PC-3 (cell line): Measurements from ENCODE around the gene MECR. TPM values are rescaled to one million over a fixed set of nuclear protein-coding genes. Genes with fewer than 3 reads are reported as not detected.

Source experiments
- ATAC-seq: fragments of 200-7000 bp; cut with Tn5 transposase; 2 replicates; pipeline ENCODE4 v1.9.1; 2020; ENCODE audit warnings: mild to moderate bottlenecking, moderate library complexity
- BruUV-seq: library from RNA; stranded (reverse); fragments of 400-500 nt; replicated peaks from 2 replicates; lab custom pipeline; 2021; lab: Mats Ljungman, UMichigan
- CTCF ChIA-PET: fragments of 300-600 bp; sonication (Branson Sonifier 250); formaldehyde crosslinking; loops from one replicate; lab custom pipeline; 2022; ENCODE audit warnings: antibody characterized with exemption; lab: Charles Lee
- POLR2A ChIA-PET: fragments of 300-600 bp; sonication (Branson Sonifier 250); formaldehyde crosslinking; loops from one replicate; lab custom pipeline; 2022; ENCODE audit warnings: antibody characterized with exemption; ENCODE audit not compliant: unreplicated experiment; lab: Charles Lee
- DNase-seq: peaks from one replicate; pipeline ENCODE4 v3.0.0-alpha.2; 2015
- H2AFZ ChIP-seq: fragments of 300-600 bp; sonication (generic); 2 replicates; pipeline ENCODE4 v1.6.0; 2016; ENCODE audit warnings: antibody characterized with exemption, low read length
- H3F3A ChIP-seq: fragments of 300-600 bp; sonication (generic); one replicate; pipeline ENCODE4 v1.6.0; 2017; ENCODE audit warnings: antibody characterized with exemption, low read length, control low read depth, mild to moderate bottlenecking; ENCODE audit not compliant: unreplicated experiment
- H3K27ac ChIP-seq: fragments of 300-600 bp; sonication (generic); 2 replicates; pipeline ENCODE4 v1.5.1; 2016; ENCODE audit warnings: mild to moderate bottlenecking, low read length
- H3K27me3 ChIP-seq: fragments of 300-600 bp; sonication (generic); 2 replicates; pipeline ENCODE4 v1.6.1; 2016; ENCODE audit warnings: low read length, mixed read lengths
- H3K36me3 ChIP-seq: fragments of 300-600 bp; sonication (generic); 2 replicates; pipeline ENCODE4 v1.6.1; 2016; ENCODE audit warnings: low read depth, mixed run types, low read length, mixed read lengths
- H3K4me1 ChIP-seq: fragments of 300-600 bp; sonication (generic); 2 replicates; pipeline ENCODE4 v1.5.1; 2016; ENCODE audit warnings: low read length; ENCODE audit not compliant: insufficient read depth
- H3K4me2 ChIP-seq: fragments of 300-600 bp; sonication (generic); 2 replicates; pipeline ENCODE4 v1.6.0; 2016; ENCODE audit warnings: low read length
- H3K4me3 ChIP-seq: fragments of 300-600 bp; sonication (generic); 2 replicates; pipeline ENCODE4 v1.5.1; 2016; ENCODE audit warnings: mild to moderate bottlenecking, low read length, mixed read lengths
- H3K79me2 ChIP-seq: fragments of 300-600 bp; sonication (generic); 2 replicates; pipeline ENCODE4 v1.6.1; 2017; ENCODE audit warnings: low read length, mixed read lengths
- H3K9ac ChIP-seq: fragments of 300-600 bp; sonication (generic); 2 replicates; pipeline ENCODE4 v1.6.0; 2016; ENCODE audit warnings: mild to moderate bottlenecking, low read length
- H3K9me2 ChIP-seq: fragments of 300-600 bp; sonication (generic); replicated peaks from 2 replicates; pipeline ENCODE4 v1.6.1; 2016; ENCODE audit warnings: mixed run types, low read length, mixed read lengths
- H3K9me3 ChIP-seq: fragments of 300-600 bp; sonication (generic); 2 replicates; pipeline ENCODE4 v1.6.1; 2016; ENCODE audit warnings: low read length, mixed read lengths
- H4K20me1 ChIP-seq: fragments of 300-600 bp; sonication (generic); 2 replicates; pipeline ENCODE4 v1.6.1; 2016; ENCODE audit warnings: low read length, mixed read lengths
- EZH2 ChIP-seq: fragments of 300-600 bp; sonication (generic); IDR thresholded peaks from one replicate; pipeline ENCODE4 v1.6.1; 2017; ENCODE audit warnings: antibody characterized with exemption, mild to moderate bottlenecking, low read length; ENCODE audit not compliant: unreplicated experiment
- EZH2phosphoT487 ChIP-seq: fragments of 300-600 bp; sonication (generic); IDR thresholded peaks from 2 replicates; pipeline ENCODE4 v1.6.1; 2018; ENCODE audit warnings: mild to moderate bottlenecking, antibody characterized with exemption, low read length, borderline replicate concordance
- intact Hi-C: fragments of 100-400 bp; cut with micrococcal nuclease; formaldehyde crosslinking; loops from 2 replicates; pipeline ENCODE4 v1.9.0; 2023
- total RNA-seq: library from RNA; depleted of rRNA; stranded (reverse); fragments of >200 nt; gene quantifications from 2 replicates; pipeline ENCODE4 v1.2.3, GENCODE V29; 2014
- TF ChIP-seq, protein P1 (sequence below): fragments of 300-600 bp; sonication (generic); conservative IDR thresholded peaks from 2 replicates; pipeline ENCODE4 v1.5.1; 2017; ENCODE audit warnings: antibody characterized with exemption, low read depth, mild to moderate bottlenecking, low read length

The MECR gene
- total RNA-seq, 1 experiment from 2014 or later: 30.5 TPM

DNA sequence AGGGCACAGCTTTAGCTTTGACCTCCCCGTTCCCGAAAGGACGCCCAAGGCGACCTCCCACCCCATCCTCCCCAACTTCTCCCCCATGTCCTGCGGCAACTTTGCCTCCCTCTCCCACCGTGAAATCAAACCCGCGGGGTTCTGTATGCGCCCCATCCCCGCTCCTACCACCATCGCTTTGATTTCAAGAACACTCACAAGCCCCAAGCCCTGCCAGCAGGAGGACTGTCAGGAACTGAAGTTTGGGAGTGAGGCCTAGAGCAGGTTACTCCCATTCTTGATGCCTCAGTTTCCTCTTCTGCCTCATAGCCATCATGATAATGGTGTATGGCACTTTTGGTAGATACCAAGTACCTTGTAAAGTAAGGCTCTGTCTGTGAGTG, 7.9 kb upstream of the MECR start:
- POLR2A ChIA-PET: no interaction called here
- H3K9ac ChIP-seq: peak overlapping the region; percentile 70
- no peak overlapping the region for H2AFZ ChIP-seq
- H3K27me3 ChIP-seq: no peaks in the 10 kb centered on the region
- TF ChIP-seq EZH2phosphoT487: no peak
- TF ChIP-seq, protein P1, sequence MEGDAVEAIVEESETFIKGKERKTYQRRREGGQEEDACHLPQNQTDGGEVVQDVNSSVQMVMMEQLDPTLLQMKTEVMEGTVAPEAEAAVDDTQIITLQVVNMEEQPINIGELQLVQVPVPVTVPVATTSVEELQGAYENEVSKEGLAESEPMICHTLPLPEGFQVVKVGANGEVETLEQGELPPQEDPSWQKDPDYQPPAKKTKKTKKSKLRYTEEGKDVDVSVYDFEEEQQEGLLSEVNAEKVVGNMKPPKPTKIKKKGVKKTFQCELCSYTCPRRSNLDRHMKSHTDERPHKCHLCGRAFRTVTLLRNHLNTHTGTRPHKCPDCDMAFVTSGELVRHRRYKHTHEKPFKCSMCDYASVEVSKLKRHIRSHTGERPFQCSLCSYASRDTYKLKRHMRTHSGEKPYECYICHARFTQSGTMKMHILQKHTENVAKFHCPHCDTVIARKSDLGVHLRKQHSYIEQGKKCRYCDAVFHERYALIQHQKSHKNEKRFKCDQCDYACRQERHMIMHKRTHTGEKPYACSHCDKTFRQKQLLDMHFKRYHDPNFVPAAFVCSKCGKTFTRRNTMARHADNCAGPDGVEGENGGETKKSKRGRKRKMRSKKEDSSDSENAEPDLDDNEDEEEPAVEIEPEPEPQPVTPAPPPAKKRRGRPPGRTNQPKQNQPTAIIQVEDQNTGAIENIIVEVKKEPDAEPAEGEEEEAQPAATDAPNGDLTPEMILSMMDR: no peak
- TF ChIP-seq EZH2: no peak
- ATAC-seq: no peak
- CTCF ChIA-PET: no interaction called here
- BruUV-seq: no TSS peak
- peak overlapping the region; percentile 74 for H3K27ac ChIP-seq
- peak overlapping the region; percentile 80 for H3K4me3 ChIP-seq
- peaks cover 34% of the 10 kb centered on the region for H3K79me2 ChIP-seq
- no peak for DNase-seq
- peaks cover 31% of the 10 kb centered on the region for H3K4me1 ChIP-seq
- intact Hi-C loops: loop anchor here (2.0 to 10.0 kb wide), 9 partner anchors 20 to 1479 kb away; no protein-coding TSS in a partner anchor
- H4K20me1 ChIP-seq: no peaks in the 10 kb centered on the region
- H3K4me2 ChIP-seq: peak overlapping the region; percentile 94
- H3K9me3 ChIP-seq: no peaks in the 10 kb centered on the region
- no peaks in the 10 kb centered on the region for H3K9me2 ChIP-seq
- H3F3A ChIP-seq: no peaks in the 10 kb centered on the region
- H3K36me3 ChIP-seq: no peaks in the 10 kb centered on the region

DNA sequence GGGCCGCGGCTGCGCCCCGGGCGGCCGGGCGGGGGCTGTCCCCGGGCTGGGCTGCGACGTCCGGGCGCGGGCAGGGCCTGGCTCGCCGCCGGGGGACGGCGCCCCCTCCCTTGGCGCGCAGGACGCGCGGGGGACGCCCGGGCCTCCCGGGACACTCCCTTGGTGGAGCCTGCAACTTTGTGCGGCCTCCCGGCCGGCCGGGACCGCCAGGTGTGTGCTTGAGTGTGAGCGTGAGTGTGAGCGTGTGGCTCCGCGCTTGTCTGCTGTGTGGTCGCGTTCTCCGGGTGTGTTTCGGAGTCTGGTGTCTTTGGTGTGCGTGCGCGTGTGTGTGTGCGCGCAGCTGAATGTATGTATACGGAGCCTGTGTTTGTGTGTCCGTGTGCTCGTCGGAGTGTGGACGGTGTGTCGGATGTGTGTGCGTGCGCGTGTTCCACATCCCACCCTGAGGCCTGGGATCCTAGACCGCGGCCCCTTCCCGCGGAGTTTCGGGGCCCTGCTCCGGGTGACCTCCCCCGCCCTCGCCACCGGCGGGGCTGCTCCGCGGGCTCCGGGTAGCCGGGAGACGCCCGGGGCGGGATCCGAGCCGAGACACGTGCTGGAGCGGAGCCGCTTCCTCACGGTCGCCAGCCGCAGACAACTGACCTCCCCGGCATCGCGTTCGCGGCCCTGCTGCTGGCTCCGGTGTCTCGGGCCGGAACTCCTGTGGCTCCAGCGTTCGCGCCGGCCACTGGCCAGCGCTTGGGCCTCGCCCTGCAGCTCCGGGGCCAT, 7.3 kb upstream of the MECR start:
- POLR2A ChIA-PET: no interaction called here
- peaks cover 25% of the 10 kb centered on the region for H3K4me1 ChIP-seq
- intact Hi-C loops: loop anchor here (2.0 to 10.0 kb wide), 9 partner anchors 21 to 1479 kb away; no protein-coding TSS in a partner anchor
- no TSS peak for BruUV-seq
- H3K27ac ChIP-seq: peak overlapping the region; percentile 74
- no peaks in the 10 kb centered on the region for H3K9me3 ChIP-seq
- no peaks in the 10 kb centered on the region for H3K9me2 ChIP-seq
- peak; percentile 40 for DNase-seq
- peak overlapping the region; percentile 94 for H2AFZ ChIP-seq
- H3K9ac ChIP-seq: peak overlapping the region; percentile 70
- CTCF ChIA-PET: no interaction called here
- no peaks in the 10 kb centered on the region for H4K20me1 ChIP-seq
- peak; percentile 10 for ATAC-seq
- H3K27me3 ChIP-seq: no peaks in the 10 kb centered on the region
- H3K4me3 ChIP-seq: peak overlapping the region; percentile 80
- H3K4me2 ChIP-seq: peak overlapping the region; percentile 94
- peaks cover 34% of the 10 kb centered on the region for H3K79me2 ChIP-seq
- no peaks in the 10 kb centered on the region for H3F3A ChIP-seq
- no peak for TF ChIP-seq EZH2
- TF ChIP-seq, protein P1: no peak
- no peak for TF ChIP-seq EZH2phosphoT487
- H3K36me3 ChIP-seq: no peaks in the 10 kb centered on the region
